IMR-90 (cell line): ENCODE results near the gene PIRT. TPM values are rescaled to one million over a fixed set of nuclear protein-coding genes. Genes with fewer than 3 reads are reported as not detected.
A peak's percentile ranks its signal among the peaks of the same experiment; 100 is the strongest.

Experiments used
- ATAC-seq: fragments of 200-7000 bp; cut with Tn5 transposase; 2 replicates; pipeline ENCODE4 v1.9.1; 2020; ENCODE audit warnings: low read depth, mild to moderate bottlenecking, moderate library complexity
- BruUV-seq: library from RNA; stranded (reverse); fragments of 400-500 nt; replicated peaks from 2 replicates; lab custom pipeline; 2021; lab: Mats Ljungman, UMichigan
- CTCF ChIA-PET: fragments of 300-600 bp; formaldehyde crosslinking; extraction: SDS; loops from one replicate; lab custom pipeline; 2021; ENCODE audit warnings: antibody characterized with exemption; lab: Yijun Ruan, JAX
- POLR2A ChIA-PET: fragments of 300-600 bp; sonication (Branson Sonifier 250); formaldehyde crosslinking; loops from one replicate; lab custom pipeline; 2022; ENCODE audit warnings: antibody characterized with exemption; ENCODE audit not compliant: unreplicated experiment; lab: Charles Lee
- DNase-seq: peaks from one replicate; pipeline ENCODE4 v3.0.0; 2013
- H2AFZ ChIP-seq: replicated peaks from 2 replicates; pipeline ENCODE3; 2013; ENCODE audit warnings: low read length, mild to moderate bottlenecking; ENCODE audit not compliant: poor library complexity
- H2AK5ac ChIP-seq: 2 replicates; pipeline ENCODE4 v1.6.1; 2013; ENCODE audit warnings: low read depth, low read length, inconsistent platforms
- H2AK9ac ChIP-seq: replicated peaks from 2 replicates; pipeline ENCODE3; 2013; ENCODE audit warnings: mild to moderate bottlenecking, low read depth, low read length, moderate library complexity; ENCODE audit not compliant: poor library complexity
- H2BK120ac ChIP-seq: 2 replicates; pipeline ENCODE4 v1.6.1; 2013; ENCODE audit warnings: low read depth, low read length, inconsistent platforms
- H2BK15ac ChIP-seq: 3 replicates; pipeline ENCODE4 v1.6.1; 2013; ENCODE audit warnings: low read depth, low read length, inconsistent platforms
- H2BK20ac ChIP-seq: 2 replicates; pipeline ENCODE4 v1.6.1; 2013; ENCODE audit warnings: low read depth, mild to moderate bottlenecking, inconsistent platforms, low read length, moderate library complexity
- H2BK5ac ChIP-seq: 2 replicates; pipeline ENCODE4 v1.6.1; 2013; ENCODE audit warnings: mild to moderate bottlenecking, low read depth, low read length, inconsistent platforms; ENCODE audit not compliant: poor library complexity, severe bottlenecking
- H3K14ac ChIP-seq: replicated peaks from 2 replicates; pipeline ENCODE4 v1.6.1; 2013; ENCODE audit warnings: low read depth, low read length, inconsistent platforms
- H3K18ac ChIP-seq: 2 replicates; pipeline ENCODE4 v1.6.1; 2013; ENCODE audit warnings: low read depth, low read length, control low read depth
- H3K23ac ChIP-seq: 2 replicates; pipeline ENCODE4 v1.6.1; 2013; ENCODE audit warnings: low read depth, low read length, inconsistent platforms
- H3K27ac ChIP-seq: 2 replicates; pipeline ENCODE4 v1.5.1; 2013; ENCODE audit warnings: mild to moderate bottlenecking, control low read depth, low read length; ENCODE audit not compliant: insufficient read depth
- H3K27me3 ChIP-seq: 2 replicates; pipeline ENCODE4 v1.6.1; 2013; ENCODE audit warnings: low read length; ENCODE audit not compliant: control insufficient read depth, insufficient read depth
- H3K36me3 ChIP-seq: 2 replicates; pipeline ENCODE4 v1.6.1; 2013; ENCODE audit warnings: low read length, mixed read lengths; ENCODE audit not compliant: control insufficient read depth, insufficient read depth
- H3K4ac ChIP-seq: 2 replicates; pipeline ENCODE4 v1.6.1; 2013; ENCODE audit warnings: low read depth, low read length, inconsistent platforms
- H3K4me1 ChIP-seq: 2 replicates; pipeline ENCODE4 v1.6.1; 2013; ENCODE audit warnings: low read length, mixed read lengths; ENCODE audit not compliant: control insufficient read depth, insufficient read depth
- H3K4me2 ChIP-seq: 2 replicates; pipeline ENCODE4 v1.6.1; 2013; ENCODE audit warnings: low read depth, mild to moderate bottlenecking, control low read depth, low read length, moderate library complexity
- H3K4me3 ChIP-seq: 2 replicates; pipeline ENCODE4 v1.5.1; 2013; ENCODE audit warnings: low read depth, mild to moderate bottlenecking, control low read depth, low read length, moderate library complexity; ENCODE audit not compliant: insufficient read depth
- H3K56ac ChIP-seq: 2 replicates; pipeline ENCODE4 v1.6.1; 2013; ENCODE audit warnings: low read length, inconsistent platforms; ENCODE audit not compliant: insufficient read depth; ENCODE audit errors: extremely low read depth
- H3K79me1 ChIP-seq, 2 experiments: 2 replicates each; pipeline ENCODE4 v1.6.1; 2013; ENCODE audit warnings: low read length in 2 of 2, inconsistent platforms in 1 of 2, low read depth in 1 of 2
- H3K9ac ChIP-seq: 2 replicates; pipeline ENCODE4 v1.6.1; 2013; ENCODE audit warnings: low read depth, low read length, control low read depth
- H3K9me1 ChIP-seq: 2 replicates; pipeline ENCODE4 v1.6.1; 2013; ENCODE audit warnings: low read length, inconsistent platforms; ENCODE audit not compliant: insufficient read depth
- H3K9me3 ChIP-seq: 2 replicates; pipeline ENCODE4 v1.6.1; 2013; ENCODE audit warnings: low read length; ENCODE audit not compliant: control insufficient read depth, insufficient read depth
- H4K20me1 ChIP-seq: 2 replicates; pipeline ENCODE4 v1.6.1; 2013; ENCODE audit warnings: low read length, inconsistent platforms; ENCODE audit not compliant: insufficient read depth
- H4K5ac ChIP-seq: 2 replicates; pipeline ENCODE4 v1.6.1; 2013; ENCODE audit warnings: mild to moderate bottlenecking, low read depth, low read length, control low read depth
- H4K8ac ChIP-seq, 2 experiments: 2 replicates each; pipeline ENCODE4 v1.6.1; 2013; ENCODE audit warnings: low read depth in 2 of 2, low read length in 2 of 2, control low read depth in 1 of 2, inconsistent platforms in 1 of 2
- H4K91ac ChIP-seq: 2 replicates; pipeline ENCODE4 v1.6.1; 2013; ENCODE audit warnings: low read depth, low read length, inconsistent platforms; ENCODE audit not compliant: insufficient read depth
- BHLHE40 ChIP-seq: fragments of 150-350 bp; IDR thresholded peaks from 2 replicates; pipeline ENCODE4 v1.6.1; 2016; ENCODE audit warnings: mild to moderate bottlenecking, low read depth, low read length
- CEBPB ChIP-seq: IDR thresholded peaks from 2 replicates; pipeline ENCODE4 v1.6.1; 2012; ENCODE audit warnings: low read depth, low read length, improper control_type of control experiment
- FOS ChIP-seq: fragments of 150-350 bp; IDR thresholded peaks from 2 replicates; pipeline ENCODE4 v1.6.1; 2016; ENCODE audit warnings: low read depth, low read length
- MAFK ChIP-seq: IDR thresholded peaks from 2 replicates; pipeline ENCODE4 v1.6.1; 2012; ENCODE audit warnings: low read depth, low read length, improper control_type of control experiment
- MAZ ChIP-seq: IDR thresholded peaks from 2 replicates; pipeline ENCODE4 v1.6.1; 2012; ENCODE audit warnings: low read depth, mild to moderate bottlenecking, low read length, improper control_type of control experiment, moderate library complexity, borderline replicate concordance
- MXI1 ChIP-seq: IDR thresholded peaks from 2 replicates; pipeline ENCODE4 v1.6.1; 2012; ENCODE audit warnings: low read depth, mild to moderate bottlenecking, low read length, moderate library complexity, borderline replicate concordance
- NFE2L2 ChIP-seq: fragments of 150-350 bp; IDR thresholded peaks from 2 replicates; pipeline ENCODE4 v1.6.1; 2016; ENCODE audit warnings: low read depth, mild to moderate bottlenecking, low read length
- RAD21 ChIP-seq: IDR thresholded peaks from 2 replicates; pipeline ENCODE4 v1.6.1; 2012; ENCODE audit warnings: low read length, improper control_type of control experiment
- RFX5 ChIP-seq: IDR thresholded peaks from 2 replicates; pipeline ENCODE4 v1.8.0; 2012; ENCODE audit warnings: low read depth, mild to moderate bottlenecking, low read length, moderate library complexity
- SMC3 ChIP-seq: fragments of 150-350 bp; IDR thresholded peaks from 2 replicates; pipeline ENCODE4 v1.6.1; 2016; ENCODE audit warnings: low read depth, mild to moderate bottlenecking, antibody characterized with exemption, low read length, moderate library complexity
- WGBS, 2 experiments: methylation state at CpG; one replicate each; pipeline versions ENCODE4 v1.1.5 to v1.1.7; 2013; ENCODE audit warnings: missing lambda C conversion rate in 2 of 2; ENCODE audit not compliant: insufficient read length in 1 of 2; ENCODE audit errors: extremely low coverage in 2 of 2; 5-methylcytosine and 5-hydroxymethylcytosine counted together
- dilution Hi-C: fragments of 300-500 bp; cut with HindIII; formaldehyde crosslinking; loops from one replicate; pipeline ENCODE4 v1.14.3; 2018; ENCODE audit warnings: low sequenced_read_pairs; ENCODE audit not compliant: unreplicated experiment
- in situ Hi-C: fragments of 300-500 bp; cut with MboI; formaldehyde crosslinking; loops from 3 replicates; pipeline ENCODE4 v1.14.3; 2019; ENCODE audit warnings: low sequenced_read_pairs, inconsistent platforms, mixed read lengths
- intact Hi-C: fragments of 100-400 bp; cut with micrococcal nuclease; formaldehyde crosslinking; loops from 2 replicates; pipeline ENCODE4 v1.10.0; 2022
- polyA plus RNA-seq, 3 experiments: library from polyadenylated mRNA; depleted of rRNA; stranded (reverse); fragments of >200 nt; gene quantifications; 2 replicates each; pipeline ENCODE4 v1.2.3, GENCODE V29; 2012; ENCODE audit warnings: low replicate concordance in 1 of 3
- total RNA-seq: library from RNA; depleted of rRNA; stranded (reverse); fragments of >200 nt; gene quantifications from 2 replicates; pipeline ENCODE4 v1.2.3, GENCODE V29; 2012
- TF ChIP-seq, protein P1 (sequence below): conservative IDR thresholded peaks from 2 replicates; pipeline ENCODE4 v1.5.1; 2012; ENCODE audit warnings: mild to moderate bottlenecking, low read depth, low read length, improper control_type of control experiment

Gene PIRT
- total and polyA plus RNA-seq, 2 of the 4 experiments (the other 2 are of a cell fraction), result not detected

DNA sequence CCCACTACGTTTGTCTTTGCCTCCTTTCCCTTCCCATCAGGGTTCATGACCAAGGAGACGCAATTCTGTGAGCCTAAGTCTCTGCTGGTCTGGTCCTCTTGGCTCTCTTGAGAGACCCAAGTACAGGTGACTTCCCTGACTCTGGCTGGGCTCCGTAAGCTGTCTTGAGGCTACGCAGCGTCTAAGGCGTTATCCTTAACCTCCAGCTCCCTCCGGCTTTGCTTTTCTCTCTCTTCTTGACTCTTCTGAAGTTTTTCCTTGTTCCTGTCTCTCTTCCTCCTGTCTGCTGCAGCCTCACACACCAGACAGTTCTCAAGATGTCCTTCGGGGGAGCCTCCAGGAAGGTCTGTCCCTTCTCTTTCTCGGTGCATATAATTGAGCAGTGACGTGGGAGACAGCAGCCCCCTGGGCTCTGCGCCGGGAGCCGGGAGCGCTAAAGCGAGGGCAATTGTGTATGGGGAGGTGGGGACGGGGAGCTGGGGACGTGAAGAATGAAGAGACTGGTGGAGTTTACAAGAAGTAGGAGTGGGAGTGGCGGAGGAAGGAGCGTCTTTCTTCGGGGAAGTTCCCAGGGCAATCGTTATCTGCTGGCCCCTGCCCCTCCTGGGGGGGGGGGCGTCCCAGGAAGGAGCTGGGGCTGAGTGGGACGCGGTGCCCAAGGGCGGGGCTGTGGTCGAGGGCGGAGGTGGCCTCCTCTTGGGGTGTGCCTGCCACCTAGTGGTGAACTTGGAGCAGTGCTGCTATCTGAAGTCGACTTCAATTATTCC lies 6.9 kb upstream of the PIRT start:
- intact Hi-C loops, result loop anchor here (1.0 kb wide), 3 partner anchors 108 to 214 kb away; no protein-coding TSS in a partner anchor
- Histone ChIP-seq H4K91ac (no peak overlapping the region), H4K8ac (no peak overlapping the region), H3K23ac (no peak overlapping the region), H3K9me3 (no peaks in the 10 kb centered on the region), H3K18ac (no peak overlapping the region), H3K4ac (no peak overlapping the region), H3K79me1 (no peaks in the 10 kb centered on the region), H3K4me2 (peak overlapping the region; percentile 77), H3K56ac (no peak overlapping the region), H3K9me1 (no peaks in the 10 kb centered on the region), H2BK120ac (no peak overlapping the region), H2BK15ac (no peak overlapping the region), H2BK20ac (no peak overlapping the region), H2AFZ (peak overlapping the region; percentile 82), H4K20me1 (no peaks in the 10 kb centered on the region), H2AK5ac (no peak overlapping the region), H2AK9ac (peak overlapping the region; percentile 76), H3K36me3 (no peaks in the 10 kb centered on the region), H3K27ac (no peak overlapping the region), H3K4me3 (peak overlapping the region; percentile 39), H3K27me3 (peaks cover 2% of the 10 kb centered on the region; the same call in 1 of the 2 replicates), H4K5ac (no peak overlapping the region), H3K9ac (no peak overlapping the region), H3K4me1 (no peaks in the 10 kb centered on the region), H3K14ac (no peak overlapping the region), H2BK5ac (no peak overlapping the region)
- TF ChIP-seq CEBPB (no peak), BHLHE40 (no peak), RAD21 (peak; percentile 81), FOS (no peak), RFX5 (no peak), NFE2L2 (no peak), MAFK (no peak), MAZ (peak; percentile 76; the same call in 1 of the 2 replicates), SMC3 (peak; percentile 83), MXI1 (no peak)
- TF ChIP-seq, protein P1, sequence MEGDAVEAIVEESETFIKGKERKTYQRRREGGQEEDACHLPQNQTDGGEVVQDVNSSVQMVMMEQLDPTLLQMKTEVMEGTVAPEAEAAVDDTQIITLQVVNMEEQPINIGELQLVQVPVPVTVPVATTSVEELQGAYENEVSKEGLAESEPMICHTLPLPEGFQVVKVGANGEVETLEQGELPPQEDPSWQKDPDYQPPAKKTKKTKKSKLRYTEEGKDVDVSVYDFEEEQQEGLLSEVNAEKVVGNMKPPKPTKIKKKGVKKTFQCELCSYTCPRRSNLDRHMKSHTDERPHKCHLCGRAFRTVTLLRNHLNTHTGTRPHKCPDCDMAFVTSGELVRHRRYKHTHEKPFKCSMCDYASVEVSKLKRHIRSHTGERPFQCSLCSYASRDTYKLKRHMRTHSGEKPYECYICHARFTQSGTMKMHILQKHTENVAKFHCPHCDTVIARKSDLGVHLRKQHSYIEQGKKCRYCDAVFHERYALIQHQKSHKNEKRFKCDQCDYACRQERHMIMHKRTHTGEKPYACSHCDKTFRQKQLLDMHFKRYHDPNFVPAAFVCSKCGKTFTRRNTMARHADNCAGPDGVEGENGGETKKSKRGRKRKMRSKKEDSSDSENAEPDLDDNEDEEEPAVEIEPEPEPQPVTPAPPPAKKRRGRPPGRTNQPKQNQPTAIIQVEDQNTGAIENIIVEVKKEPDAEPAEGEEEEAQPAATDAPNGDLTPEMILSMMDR, result peak; percentile 87
- DNase-seq (peak; percentile 53), ATAC-seq (peak; percentile 99)
- WGBS, 2 experiments, result 19% methylated on average over 6 of the region's 28 CpGs; no CpG with 5 or more reads in 1 of the 2 experiments
- dilution Hi-C loops, result no loop called here
- POLR2A ChIA-PET, result interaction anchor here (0.6 kb wide), 1 partner anchor 141 kb away, joined by 8 read pairs; no protein-coding TSS in a partner anchor
- CTCF ChIA-PET, result interaction anchor here (0.6 to 2.0 kb wide), 12 partner anchors 11 to 793 kb away, joined by 3 to 16 read pairs (median 4); no protein-coding TSS in a partner anchor
- in situ Hi-C loops, result loop anchor here (5.0 kb wide), 2 partner anchors 108 to 198 kb away; no protein-coding TSS in a partner anchor
- BruUV-seq, result no TSS peak
